ENCODE results near the gene FGF12.

DNA sequence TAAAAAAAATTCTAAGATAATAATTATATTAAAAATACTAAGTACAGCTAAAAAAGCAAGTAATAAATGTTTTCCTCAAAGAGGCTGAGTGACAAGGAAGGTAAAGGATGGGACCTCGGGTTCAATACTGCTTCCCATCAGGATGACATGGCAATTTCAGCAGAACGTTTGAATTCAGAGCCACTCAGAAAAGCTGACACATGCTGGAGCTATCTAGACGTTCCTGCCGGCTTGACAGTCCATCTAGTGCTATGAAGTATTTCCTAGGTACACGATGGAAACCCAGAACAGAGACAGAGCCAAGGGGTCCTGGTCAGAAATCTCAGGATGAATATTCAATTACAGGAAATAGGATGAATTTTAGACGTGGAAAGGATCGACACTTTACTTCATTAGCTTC is 361.8 kb downstream of the FGF12 start:
- TF ChIP-seq, protein P1, sequence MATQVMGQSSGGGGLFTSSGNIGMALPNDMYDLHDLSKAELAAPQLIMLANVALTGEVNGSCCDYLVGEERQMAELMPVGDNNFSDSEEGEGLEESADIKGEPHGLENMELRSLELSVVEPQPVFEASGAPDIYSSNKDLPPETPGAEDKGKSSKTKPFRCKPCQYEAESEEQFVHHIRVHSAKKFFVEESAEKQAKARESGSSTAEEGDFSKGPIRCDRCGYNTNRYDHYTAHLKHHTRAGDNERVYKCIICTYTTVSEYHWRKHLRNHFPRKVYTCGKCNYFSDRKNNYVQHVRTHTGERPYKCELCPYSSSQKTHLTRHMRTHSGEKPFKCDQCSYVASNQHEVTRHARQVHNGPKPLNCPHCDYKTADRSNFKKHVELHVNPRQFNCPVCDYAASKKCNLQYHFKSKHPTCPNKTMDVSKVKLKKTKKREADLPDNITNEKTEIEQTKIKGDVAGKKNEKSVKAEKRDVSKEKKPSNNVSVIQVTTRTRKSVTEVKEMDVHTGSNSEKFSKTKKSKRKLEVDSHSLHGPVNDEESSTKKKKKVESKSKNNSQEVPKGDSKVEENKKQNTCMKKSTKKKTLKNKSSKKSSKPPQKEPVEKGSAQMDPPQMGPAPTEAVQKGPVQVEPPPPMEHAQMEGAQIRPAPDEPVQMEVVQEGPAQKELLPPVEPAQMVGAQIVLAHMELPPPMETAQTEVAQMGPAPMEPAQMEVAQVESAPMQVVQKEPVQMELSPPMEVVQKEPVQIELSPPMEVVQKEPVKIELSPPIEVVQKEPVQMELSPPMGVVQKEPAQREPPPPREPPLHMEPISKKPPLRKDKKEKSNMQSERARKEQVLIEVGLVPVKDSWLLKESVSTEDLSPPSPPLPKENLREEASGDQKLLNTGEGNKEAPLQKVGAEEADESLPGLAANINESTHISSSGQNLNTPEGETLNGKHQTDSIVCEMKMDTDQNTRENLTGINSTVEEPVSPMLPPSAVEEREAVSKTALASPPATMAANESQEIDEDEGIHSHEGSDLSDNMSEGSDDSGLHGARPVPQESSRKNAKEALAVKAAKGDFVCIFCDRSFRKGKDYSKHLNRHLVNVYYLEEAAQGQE (IDR thresholded peaks at IDR 0.05; ENCODE audit: insufficient read depth in 1 of 2, low read depth in 2 of 2, low read length in 1 of 2): no peak
- TF ChIP-seq POLR2AphosphoS5 (IDR thresholded peaks at IDR 0.05; ENCODE audit: low read depth, low read length): no peak
- TF ChIP-seq, protein P2, sequence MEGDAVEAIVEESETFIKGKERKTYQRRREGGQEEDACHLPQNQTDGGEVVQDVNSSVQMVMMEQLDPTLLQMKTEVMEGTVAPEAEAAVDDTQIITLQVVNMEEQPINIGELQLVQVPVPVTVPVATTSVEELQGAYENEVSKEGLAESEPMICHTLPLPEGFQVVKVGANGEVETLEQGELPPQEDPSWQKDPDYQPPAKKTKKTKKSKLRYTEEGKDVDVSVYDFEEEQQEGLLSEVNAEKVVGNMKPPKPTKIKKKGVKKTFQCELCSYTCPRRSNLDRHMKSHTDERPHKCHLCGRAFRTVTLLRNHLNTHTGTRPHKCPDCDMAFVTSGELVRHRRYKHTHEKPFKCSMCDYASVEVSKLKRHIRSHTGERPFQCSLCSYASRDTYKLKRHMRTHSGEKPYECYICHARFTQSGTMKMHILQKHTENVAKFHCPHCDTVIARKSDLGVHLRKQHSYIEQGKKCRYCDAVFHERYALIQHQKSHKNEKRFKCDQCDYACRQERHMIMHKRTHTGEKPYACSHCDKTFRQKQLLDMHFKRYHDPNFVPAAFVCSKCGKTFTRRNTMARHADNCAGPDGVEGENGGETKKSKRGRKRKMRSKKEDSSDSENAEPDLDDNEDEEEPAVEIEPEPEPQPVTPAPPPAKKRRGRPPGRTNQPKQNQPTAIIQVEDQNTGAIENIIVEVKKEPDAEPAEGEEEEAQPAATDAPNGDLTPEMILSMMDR (IDR thresholded peaks at IDR 0.05): no peak
- no peak for TF ChIP-seq TCF7L2 (IDR thresholded peaks at IDR 0.05; ENCODE audit: low read depth, low read length)

All from Panc1 (cell line).